DMS114 treated with DMSO at 0.1 percent for 48 hours (cell line): ENCODE measurements around the gene MAD1L1.
"Not testable (repeated sequence)": the region's sequence is repeated elsewhere in the genome, so short reads cannot be mapped to it uniquely, and the experiment has no call there.

Experiments used
- DNase-seq: peaks from one replicate; lab custom pipeline; 2025; ENCODE audit not compliant: unreplicated experiment; lab: John Stamatoyannopoulos, UW

Gene MAD1L1

DNA sequence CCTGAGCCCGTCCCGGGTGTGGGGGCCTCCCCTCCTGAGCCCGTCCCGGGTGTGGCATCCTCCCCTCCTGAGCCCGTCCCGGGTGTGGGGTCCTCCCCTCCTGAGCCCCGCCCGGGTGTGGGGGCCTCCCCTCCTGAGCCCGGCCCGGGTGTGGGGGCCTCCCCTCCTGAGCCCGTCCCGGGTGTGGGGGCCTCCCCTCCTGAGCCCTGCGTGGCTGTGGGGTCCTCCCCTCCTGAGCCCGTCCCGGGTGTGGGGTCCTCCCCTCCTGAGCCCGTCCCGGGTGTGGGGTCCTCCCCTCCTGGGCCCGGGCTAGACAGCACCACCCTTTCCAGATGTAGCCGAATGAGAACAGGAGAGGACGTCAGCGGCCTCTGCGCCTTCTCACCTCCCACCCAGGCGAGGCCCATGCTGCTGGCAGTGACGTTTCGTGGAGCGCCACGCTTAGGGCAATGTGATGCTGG, 405.2 kb downstream of the MAD1L1 start:
- not testable (repeated sequence) for DNase-seq

DNA sequence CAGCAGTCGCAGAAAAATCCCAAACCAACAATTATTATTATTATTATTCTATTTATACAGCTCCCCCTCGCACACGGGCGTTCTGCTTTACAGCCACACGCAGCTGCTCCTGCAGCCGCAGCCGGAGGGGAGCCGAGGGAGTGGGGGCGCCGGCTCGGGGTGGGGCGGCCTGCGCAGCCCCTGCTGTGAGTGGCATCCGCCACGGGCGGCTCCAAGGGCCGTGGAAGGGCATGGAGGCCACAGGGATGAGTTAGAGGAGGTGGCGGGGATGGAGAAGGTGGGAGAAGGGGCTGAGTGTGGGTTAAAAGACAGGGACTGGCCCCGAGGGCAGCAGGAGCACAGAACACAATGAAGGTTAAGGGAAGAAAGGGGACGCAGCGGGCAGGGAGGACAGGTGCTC, 405.8 kb downstream of the MAD1L1 start:
- DNase-seq: not testable (repeated sequence)

DNA sequence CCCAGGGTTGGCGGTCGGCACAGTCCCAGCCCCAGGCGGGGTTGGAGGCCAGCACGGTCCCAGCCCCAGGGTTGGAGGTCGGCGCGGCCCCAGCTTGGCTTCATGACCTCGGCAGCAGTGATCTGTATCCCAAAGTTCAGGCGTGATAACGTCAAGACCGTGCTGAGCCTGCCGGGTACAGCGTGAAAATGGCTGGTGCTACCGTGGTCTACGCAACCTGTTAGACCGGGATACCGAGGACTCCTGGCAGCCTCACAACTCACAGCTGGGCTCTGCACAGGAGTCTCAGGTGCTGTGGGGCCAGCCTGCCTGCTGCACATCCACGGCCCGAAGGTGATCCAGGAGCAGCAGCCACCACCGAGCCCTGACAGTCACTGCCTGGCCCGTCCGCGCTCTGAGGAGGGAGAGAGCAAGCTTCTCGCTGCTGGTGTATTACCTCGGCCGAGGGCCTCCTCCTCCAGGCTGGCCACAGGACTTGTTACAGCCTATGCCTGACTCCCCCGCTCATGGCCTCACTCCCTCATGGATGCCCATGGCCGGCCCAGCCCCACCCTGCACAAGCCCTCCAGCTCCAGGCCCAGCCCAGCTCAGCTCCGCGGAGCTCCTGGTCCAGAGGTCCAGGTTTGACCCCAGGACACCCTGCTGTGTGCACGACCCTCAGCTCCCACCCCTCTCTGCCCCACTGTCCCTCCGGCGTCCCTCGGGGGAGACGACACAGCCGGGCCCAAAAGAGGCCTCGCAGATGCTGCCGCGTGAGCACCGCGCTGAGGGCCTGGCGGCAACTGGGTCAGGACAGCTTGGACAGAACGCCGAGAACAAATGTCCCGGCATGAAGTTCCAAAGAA, 406.6 kb downstream of the MAD1L1 start:
- DNase-seq: no peak

DNA sequence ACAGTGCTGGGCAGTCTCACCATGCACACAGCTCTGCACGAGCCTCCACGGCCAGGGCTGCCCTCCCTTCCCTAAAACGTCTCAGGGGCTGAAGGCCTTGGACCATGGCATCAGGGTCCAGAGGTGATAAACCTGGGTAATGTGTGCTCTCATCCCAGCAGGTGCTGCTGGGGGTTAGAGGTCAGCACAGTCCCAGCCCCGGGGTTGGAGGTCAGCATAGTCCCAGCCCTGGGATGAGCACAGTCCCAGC, 407.2 kb downstream of the MAD1L1 start:
- DNase-seq: not testable (repeated sequence)

DNA sequence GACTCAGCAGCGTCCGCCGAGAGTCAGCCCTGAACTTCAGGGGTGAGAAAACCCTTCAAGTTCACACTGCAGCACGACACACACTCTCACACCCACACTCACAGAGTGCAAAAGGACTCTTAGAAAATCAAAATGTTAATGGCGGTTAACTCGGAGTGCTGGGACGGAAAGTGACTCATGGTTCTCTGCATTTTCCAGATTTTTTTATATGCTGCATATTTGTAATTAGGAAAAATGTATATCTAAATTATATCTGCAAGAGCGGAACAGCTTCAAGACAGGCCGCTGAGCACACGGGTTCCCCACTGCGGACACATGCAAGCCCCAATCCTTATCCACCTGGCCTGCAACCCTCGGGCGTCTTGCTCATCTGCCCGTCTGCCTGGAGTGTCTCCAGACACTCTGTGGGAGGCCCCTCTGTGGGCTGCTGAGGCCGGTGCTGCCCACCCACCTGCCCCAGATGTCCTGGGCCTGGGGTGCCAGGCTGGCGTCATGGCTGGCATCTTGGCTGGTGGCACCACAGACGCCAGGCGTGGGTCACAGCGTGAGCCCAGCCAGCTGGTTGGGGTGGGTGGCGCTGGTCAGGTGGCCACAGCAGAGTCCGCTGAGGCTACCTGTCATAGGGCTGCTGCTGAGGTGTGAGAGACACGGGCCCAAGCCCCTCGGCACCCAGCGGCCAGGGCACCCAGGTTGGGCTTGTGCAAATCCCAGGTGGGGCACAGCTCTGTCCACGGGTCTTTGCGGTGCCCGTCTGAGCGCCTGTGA, 407.7 kb downstream of the MAD1L1 start:
- not testable (repeated sequence) for DNase-seq

DNA sequence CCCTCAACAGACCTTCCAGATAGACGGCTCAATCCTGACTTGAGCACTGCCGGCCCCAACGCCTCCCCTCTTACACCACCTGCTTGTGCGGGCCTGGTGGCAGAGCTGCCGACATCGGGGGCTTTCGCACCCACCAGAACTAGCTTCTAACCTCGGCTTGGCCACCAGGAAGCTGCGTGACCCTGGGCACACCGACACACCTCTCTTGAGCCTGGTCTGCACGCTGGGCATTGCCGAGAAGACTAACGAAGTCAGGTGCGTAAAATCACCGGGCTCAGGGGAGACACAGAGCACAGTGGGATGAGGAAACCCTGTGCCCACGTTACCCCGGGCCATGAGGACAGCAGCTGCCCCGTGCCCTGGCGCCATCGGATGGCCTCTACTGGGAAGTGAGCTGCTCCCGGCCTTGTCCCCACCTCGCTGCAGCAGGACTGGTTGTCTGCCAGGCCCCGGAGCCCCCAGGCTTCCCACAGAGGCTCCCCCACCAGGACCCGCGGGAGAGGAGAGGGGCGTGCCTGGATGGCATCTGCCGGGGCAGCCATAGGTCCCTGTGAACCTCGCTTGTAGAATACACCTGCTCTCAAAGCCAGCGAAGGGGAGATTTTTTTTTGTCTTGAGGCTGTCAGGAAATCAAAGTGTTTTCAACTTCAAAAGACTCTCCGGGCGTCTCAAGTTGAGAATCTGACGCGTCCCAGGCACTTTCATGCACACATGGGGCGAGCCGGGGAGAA, 408.4 kb downstream of the MAD1L1 start:
- DNase-seq: not testable (repeated sequence)

DNA sequence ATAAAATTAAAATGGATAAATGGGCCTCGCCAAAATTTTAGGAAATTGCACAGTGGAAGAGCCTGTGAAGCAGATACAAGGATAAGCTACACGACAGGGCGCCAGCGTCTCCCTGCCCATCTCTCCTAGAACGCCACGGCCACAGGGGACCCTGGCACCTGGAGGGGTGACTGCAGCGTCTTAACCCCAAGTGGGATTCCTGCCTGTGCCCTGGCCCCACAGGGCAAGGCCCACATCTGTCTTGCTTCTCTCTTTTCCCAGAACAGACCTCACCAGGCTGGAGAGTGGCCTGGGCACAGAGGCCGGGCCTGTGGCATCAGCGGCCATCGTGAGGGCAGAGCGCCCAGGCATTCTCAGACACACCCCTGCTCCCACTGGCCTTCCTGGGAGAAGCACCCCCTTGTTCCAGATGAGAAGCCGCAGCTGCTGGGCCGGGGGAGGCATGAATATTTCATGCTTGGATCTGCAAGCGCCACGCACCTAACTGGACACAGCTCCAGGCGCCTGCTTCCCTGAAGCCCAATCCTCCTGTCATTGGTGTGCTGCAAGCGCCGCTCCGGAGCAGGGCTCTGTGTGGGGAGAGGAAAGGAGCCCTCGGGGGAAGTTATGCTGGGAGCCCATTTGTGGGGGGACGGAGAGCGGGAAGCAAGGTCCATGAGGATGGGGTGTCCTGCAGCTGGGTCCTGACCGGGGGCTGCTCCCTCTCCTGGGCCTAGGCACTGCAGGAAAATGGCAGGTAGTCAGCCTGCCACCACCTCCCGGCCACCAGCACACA, 409.2 kb downstream of the MAD1L1 start:
- DNase-seq: no peak

DNA sequence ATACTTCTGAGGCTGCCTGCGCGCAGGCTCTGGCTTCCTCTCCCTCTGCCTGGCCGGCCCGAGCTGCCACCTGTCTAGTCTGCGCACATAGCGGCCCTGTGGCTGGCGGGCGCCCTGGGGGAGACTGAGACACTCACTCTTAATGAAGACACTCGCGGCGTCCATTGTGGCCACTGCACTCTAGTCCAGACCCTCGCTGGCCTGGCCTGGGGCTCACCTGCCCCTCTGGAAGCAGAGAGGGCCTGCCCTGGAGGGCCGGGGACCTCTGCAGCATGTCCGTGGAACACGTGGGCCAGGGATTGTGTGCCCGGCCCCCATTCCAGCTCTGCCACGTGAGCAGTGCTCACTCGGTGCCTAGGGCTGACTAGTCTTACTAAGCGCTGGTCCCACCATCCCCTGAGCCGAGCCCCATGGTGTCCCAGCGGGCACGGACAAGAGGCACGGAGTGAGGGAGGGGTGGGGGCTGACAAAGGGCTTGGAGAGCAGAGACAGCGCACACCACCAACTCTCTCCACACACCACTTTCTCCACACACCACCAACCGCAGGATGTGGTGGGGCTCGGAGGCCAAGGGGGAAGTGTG, 413.4 kb downstream of the MAD1L1 start:
- DNase-seq: no peak

DNA sequence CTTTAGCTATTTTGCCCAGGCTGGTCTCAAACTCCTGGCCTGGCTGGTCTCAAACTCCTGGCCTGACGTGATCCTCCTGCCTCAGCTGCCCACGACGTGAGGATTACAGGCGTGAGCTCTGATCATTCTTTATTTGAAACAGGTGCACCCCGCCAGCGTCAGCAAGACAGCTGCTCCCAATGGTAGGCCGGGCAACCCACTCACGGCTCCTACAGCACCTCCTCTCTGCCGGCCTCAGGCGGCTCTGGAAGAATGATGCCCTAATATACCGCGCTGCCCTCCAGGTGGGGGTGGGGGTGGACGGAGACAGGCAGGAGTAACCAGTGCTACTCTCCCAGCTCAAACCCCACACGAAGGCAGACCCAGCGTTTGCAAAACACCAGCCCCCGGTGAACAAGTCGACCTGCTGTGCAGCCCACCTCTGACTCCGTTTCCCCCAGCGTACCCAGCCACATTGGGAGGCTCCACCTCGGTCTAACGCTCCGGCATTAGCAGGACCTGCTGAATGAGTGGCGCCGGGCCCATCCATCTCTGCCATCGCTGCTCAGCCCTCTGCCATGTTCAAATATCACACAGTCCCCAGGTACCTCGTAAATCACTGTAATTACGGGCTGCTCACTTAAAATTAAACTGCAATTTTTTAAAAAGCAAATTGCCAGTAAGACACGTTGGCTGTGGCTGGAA, 414.0 kb downstream of the MAD1L1 start:
- no peak for DNase-seq

DNA sequence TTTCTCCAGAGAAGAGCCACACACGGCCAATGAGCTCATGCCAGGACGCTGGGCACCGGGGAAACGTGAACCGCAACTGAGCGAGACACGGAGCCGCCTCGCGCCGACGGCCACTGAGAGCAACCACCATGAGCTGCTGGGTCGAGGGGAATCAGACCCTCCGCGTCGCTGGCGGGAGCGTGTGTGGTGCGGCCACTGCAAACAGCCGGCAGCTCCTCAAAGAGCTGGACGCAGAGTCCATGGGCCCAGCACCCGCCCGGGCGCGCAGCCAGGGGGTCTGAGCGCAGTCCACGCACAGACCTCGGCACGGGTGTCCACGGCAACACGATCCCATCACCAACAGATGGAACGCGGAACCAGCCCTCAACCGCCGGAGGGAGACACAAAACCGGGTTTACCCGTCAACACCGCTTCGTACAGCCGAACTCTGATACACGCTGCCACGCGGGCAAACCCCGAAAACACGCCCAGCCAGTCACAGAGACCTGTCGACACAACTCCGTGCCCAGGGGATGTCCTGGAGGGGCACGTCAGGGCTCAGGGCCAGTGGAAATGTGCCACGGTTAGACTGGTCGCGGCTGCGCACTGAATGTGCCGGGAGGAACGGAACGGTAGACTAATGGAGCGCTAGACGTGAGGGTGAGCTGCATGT, 415.6 kb downstream of the MAD1L1 start:
- no peak for DNase-seq

DNA sequence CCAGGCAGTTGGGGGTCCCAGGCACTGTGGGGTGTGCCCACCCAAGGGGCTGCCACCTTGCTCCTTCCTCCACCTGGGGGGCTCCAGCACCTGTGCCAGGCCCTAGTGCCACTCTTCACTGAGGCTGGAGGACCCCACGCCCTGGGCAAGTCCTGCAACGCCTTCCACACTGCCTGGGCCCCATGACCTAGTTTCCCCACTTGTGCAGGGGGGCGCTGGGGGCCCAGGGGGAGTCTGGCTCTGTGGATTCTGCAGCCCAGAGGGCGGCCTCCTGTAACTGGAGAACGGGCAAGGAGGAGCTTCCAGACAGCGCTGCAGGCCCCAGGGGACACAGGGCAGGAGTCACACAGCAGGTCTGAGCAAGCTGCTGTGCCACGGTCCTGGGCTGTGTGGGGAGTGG, 416.3 kb downstream of the MAD1L1 start:
- DNase-seq: not testable (repeated sequence)

DNA sequence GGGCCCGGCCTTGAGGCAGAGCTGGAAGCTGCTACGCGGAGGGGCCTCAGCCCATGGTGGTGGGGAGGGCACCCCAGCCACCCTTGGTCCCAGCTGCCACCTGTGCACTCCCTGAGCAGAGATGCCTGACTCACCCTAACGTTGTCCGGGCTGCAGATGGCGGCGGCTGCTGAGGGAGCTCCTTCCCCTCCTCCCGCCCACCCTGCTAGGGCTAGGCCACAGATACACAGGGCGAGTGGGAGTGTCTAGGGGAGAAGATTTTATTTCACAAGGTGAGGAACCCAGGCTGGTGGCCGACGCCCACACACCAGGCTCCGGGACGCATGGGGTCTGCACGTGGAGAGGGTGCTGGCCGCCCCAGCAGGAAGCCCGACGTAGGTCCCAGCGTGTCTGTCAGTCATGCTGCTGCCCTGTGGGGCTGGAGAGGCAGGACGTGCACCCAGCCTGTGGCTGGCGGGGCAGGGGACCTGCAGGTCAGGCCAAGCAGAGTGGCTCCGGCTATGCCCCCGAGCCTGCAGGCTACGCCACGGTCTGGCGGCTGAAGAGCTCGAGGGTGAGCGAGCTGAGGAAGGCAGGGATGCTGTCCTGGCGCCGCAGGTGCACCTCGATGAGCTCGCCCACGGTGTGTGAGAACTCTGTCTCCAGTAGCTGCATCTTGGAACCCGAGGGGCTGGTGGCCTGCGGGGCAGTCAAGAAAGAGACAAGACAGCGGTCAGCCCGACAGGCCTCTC, 417.0 kb downstream of the MAD1L1 start:
- not testable (repeated sequence) for DNase-seq

DNA sequence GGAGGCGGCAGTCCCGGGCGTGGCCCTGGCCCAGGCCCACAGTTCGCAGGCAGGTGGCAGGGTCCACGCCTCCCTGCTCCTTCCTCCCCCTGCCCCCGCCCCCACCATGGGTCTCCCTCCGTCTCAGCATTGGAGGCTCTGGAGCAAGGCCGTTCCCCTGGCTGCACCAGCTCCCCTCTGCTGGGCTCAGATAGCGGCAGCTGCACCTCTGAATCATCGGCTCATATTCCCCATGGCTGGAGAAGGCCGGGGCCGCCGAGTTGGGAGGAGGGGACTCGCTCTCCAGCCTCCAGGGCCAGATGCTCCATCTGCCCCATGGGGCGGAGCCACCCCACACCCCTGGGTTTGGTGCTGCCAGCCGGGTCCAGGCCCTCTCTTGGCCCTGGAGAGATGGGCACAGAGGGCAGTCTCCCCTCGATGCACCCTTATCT, 417.7 kb downstream of the MAD1L1 start:
- DNase-seq: no peak

DNA sequence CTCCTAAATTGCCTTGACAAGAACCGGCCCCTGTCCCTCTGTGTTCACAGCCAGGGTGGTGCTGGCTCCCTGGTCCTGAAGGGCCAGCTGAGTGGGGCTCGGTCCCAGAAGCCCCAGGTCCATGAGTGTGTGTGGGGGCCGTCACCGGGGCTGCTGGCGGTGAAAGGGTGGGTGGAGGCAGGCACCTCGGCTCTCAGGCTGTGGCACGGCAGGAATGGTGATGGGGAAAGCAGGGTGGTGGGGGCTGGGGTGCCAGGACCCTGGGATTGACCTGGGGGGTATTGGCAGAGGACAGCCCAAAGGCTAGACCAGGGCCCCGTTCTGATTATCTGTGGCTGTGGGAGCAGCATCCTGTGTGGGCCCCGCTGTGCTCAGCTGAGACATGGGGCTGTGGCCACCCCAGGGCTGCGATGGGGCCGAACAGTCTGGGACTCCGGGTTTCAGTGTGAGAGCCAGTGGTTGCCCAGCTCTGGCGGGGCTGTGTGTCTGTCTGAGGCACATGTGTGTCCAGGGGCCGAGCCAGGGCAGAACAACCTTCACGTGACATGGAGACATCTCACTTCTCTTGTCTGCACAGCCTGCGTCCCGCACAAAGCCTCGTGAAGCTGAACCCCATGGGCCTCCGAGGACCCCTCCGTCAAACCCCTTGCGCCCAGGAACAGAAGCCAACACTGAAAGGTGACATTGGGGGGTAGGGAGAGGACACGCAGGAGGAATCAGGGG, 418.5 kb downstream of the MAD1L1 start:
- no peak for DNase-seq

DNA sequence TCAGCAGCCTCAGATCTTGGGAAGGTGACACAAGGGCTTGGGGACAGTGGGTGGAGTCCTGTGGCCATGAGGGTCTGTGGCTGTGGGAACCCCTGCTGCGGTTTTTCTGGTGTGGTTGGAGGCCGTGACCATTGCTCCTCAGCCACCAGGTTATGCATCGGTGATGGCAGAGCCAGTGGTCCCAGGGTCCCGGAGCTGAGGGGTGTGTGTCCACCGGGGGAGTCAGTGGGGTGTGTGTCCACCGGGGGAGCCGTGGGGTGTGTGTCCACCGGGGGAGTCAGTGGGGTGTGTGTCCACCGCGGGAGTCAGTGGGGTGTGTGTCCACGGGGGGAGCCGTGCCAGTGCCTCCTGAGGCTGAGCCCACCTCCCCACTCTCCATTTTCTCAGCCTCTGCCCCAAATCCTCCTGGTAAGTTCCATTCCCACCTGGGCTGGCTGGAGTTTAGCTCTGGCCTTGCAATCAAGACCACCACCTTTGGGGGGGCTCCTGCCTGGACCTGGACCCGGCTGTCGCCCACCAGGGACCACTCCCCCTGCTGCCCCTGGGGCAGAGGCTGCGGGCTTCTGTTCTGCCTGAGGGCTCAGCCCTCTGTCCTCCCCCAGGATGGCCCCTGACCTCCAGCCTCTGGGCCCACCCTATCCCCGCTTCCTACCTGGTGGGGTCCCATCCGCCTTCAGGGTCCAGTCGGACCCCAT, 419.2 kb downstream of the MAD1L1 start:
- DNase-seq: no peak

DNA sequence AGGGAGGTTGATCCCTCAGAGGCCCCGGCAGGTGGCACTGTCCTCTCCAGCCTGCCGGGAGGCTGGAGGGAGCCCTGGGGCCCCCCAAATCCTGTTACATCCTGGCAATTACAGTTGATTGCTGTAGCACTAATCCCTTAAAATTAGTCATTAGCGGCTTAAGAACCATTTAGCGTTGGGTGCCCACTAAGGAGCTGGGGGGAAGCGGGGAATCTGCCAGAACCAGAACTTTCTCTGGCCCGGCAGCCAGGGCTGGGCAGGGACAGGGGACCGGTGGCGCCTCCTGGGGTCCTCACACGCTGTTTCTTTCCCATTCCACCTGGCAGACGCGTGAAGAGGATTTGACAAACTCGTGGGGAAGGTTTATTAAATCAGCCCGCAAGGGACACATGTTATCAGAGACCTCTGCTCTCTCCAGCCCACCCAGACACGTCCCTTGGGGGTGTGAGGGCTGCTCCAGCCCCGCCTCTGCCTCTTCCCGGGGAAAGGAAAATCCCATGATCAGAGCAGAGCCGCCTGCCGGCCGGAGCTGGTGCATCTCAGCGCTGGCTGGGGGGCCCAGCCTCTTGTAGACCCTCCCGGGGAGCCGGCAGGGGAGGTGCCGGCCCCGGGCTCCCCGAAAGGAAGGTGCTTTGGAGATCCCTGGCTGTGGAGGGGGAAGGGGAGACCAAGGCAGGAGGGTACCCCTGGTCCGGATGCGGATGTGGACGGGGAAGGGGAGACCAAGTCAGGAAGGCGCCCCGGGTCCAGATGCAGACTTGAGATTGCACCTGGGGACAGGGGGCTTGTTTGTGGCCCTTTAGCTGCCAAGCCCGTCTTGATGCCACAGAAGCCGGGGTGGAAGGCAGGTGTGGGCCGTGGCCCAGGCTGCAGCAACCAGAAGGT, 420.0 kb downstream of the MAD1L1 start:
- no peak for DNase-seq
